Endothelial cell (in vitro differentiated cells): Measurements from ENCODE around the gene IMP4. TPM values are rescaled to one million over a fixed set of nuclear protein-coding genes. Genes with fewer than 3 reads are reported as not detected.

ENCODE experiments used
- DNase-seq: peaks from one replicate; pipeline ENCODE4 v3.0.0; 2021; ENCODE audit warnings: low spot score
- H3K27ac Mint-ChIP-seq: one replicate; pipeline ENCODE4 v1.8.0; 2021; ENCODE audit warnings: mixed read lengths, inconsistent platforms; ENCODE audit not compliant: unreplicated experiment
- H3K27me3 Mint-ChIP-seq: one replicate; pipeline ENCODE4 v1.8.0; 2021; ENCODE audit warnings: mild to moderate bottlenecking, moderate library complexity, mixed read lengths, inconsistent platforms; ENCODE audit not compliant: unreplicated experiment
- H3K36me3 Mint-ChIP-seq: one replicate; pipeline ENCODE4 v1.8.0; 2021; ENCODE audit warnings: mild to moderate bottlenecking, low read depth, mixed read lengths, inconsistent platforms; ENCODE audit not compliant: unreplicated experiment
- H3K4me1 Mint-ChIP-seq: one replicate; pipeline ENCODE4 v1.8.0; 2021; ENCODE audit warnings: mild to moderate bottlenecking, mixed read lengths, inconsistent platforms; ENCODE audit not compliant: unreplicated experiment
- H3K4me3 Mint-ChIP-seq: one replicate; pipeline ENCODE4 v1.8.0; 2021; ENCODE audit warnings: mild to moderate bottlenecking, mixed read lengths, inconsistent platforms; ENCODE audit not compliant: unreplicated experiment
- H3K9me3 Mint-ChIP-seq: one replicate; pipeline ENCODE4 v1.8.0; 2021; ENCODE audit warnings: mixed read lengths, inconsistent platforms; ENCODE audit not compliant: unreplicated experiment
- total RNA-seq: library from RNA; stranded (reverse); fragmentation: NEBNext Ultra II Directional; extraction: Animal tissue kit (Norgen Biotek cat#: 25700); gene quantifications from one replicate; pipeline ENCODE4 v1.2.1, GENCODE V29; 2021; ENCODE audit not compliant: unreplicated experiment
- TF ChIP-seq, protein P1 (sequence below): fragments of 200-600 bp; sonication (generic); IDR thresholded peaks from one replicate; pipeline ENCODE4 v1.5.0; 2021; ENCODE audit warnings: antibody characterized with exemption; ENCODE audit not compliant: unreplicated experiment

The IMP4 gene
- total RNA-seq, 1 donor from 2014 or later = 32.8 TPM

DNA sequence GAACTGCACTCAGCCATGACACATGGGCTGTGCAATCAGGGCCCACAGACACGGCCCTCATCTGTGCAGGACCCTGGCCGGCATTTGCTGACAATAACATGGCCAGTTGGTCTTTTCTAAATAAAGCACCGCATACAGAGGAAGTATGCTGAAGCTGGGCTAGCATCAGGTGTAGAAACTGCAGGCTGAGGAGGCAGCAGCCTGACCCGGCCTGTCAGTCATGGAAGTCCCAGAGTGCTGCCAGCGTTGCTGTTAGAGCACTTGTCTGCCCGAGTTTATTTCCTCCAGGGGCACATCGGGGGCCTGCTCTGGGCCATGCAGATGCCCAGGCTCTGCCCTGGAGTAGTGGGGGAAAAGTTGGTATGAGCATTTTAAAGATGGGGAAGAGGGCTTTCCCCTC, 9.0 kb downstream of the IMP4 start:
- Mint-ChIP-seq H3K4me3 (no peak overlapping the region), H3K4me1 (peaks cover 22% of the 10 kb centered on the region), H3K27me3 (peaks cover 14% of the 10 kb centered on the region), H3K9me3 (no peaks in the 10 kb centered on the region), H3K36me3 (peaks cover 18% of the 10 kb centered on the region), H3K27ac (no peak overlapping the region)
- DNase-seq = no peak
- TF ChIP-seq, protein P1, sequence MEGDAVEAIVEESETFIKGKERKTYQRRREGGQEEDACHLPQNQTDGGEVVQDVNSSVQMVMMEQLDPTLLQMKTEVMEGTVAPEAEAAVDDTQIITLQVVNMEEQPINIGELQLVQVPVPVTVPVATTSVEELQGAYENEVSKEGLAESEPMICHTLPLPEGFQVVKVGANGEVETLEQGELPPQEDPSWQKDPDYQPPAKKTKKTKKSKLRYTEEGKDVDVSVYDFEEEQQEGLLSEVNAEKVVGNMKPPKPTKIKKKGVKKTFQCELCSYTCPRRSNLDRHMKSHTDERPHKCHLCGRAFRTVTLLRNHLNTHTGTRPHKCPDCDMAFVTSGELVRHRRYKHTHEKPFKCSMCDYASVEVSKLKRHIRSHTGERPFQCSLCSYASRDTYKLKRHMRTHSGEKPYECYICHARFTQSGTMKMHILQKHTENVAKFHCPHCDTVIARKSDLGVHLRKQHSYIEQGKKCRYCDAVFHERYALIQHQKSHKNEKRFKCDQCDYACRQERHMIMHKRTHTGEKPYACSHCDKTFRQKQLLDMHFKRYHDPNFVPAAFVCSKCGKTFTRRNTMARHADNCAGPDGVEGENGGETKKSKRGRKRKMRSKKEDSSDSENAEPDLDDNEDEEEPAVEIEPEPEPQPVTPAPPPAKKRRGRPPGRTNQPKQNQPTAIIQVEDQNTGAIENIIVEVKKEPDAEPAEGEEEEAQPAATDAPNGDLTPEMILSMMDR = no peak

DNA sequence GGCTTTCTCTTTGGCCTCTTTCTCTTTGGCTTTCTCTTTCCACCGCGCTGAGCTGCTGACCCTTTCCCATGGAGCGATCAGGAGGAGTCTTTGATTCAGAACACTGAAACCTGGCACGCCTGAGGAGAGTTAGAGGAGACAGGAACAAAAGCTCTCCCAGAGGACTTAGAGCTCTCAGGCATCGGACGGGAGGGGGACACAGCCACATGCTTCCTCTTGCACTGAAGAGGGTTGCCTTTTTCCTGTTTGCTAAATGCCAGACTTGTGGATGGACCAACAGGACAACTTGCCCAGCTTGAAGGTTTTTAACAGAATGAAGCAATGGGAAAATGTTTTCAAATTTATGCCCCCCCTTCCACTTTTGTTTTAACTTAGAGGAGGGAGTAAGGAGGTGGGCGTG, 9.5 kb downstream of the IMP4 start:
- DNase-seq = no peak
- Mint-ChIP-seq H3K9me3 (no peaks in the 10 kb centered on the region), H3K4me1 (peaks cover 22% of the 10 kb centered on the region), H3K27me3 (peaks cover 16% of the 10 kb centered on the region), H3K27ac (peak overlapping the region; percentile 70), H3K4me3 (peak overlapping the region; percentile 37), H3K36me3 (peaks cover 13% of the 10 kb centered on the region)
- TF ChIP-seq, protein P1 = no peak

DNA sequence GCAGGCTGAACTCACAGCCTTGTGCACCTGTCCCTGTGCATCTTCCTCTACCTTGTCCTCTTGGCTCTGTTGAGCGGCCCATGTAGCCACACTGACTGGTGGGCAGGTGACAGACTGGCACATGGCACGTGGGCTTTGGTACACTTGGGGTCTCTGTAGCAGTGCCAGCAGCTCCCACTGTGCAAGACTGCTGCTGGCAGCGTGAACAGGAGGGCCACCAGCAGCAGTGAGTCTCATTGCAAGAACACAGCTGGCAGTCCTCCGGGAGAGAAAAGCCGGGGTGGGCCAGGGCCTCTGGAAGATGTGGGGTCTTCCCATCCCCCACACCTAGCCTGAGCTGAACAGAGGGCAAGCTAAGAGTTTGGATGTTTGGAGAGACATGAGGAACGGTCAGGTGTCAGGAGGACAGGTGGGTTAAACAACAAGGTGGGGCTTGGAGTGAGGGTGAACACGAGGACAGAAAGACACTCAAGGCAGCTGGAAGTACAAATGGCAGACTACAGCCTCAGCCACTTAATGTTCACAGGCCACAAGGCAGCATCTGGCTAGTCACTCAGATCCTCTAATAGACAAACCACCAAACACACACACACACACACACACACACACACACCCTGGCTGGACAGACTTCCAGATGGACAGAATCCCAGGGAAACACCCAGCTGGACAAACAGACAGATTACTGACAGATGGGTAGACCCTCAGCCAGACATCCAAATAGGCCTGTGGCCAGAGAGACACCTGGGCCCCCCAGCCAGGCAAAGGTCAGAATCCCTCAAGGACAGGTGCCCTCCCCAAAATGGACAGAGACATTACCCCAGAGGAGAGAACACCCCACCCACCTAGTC, 10.8 kb downstream of the IMP4 start:
- Mint-ChIP-seq H3K4me1 (peaks cover 22% of the 10 kb centered on the region), H3K27me3 (peaks cover 16% of the 10 kb centered on the region), H3K36me3 (no peaks in the 10 kb centered on the region), H3K27ac (no peak overlapping the region), H3K9me3 (no peaks in the 10 kb centered on the region), H3K4me3 (peak overlapping the region; percentile 31)
- TF ChIP-seq, protein P1 = no peak
- DNase-seq = no peak

DNA sequence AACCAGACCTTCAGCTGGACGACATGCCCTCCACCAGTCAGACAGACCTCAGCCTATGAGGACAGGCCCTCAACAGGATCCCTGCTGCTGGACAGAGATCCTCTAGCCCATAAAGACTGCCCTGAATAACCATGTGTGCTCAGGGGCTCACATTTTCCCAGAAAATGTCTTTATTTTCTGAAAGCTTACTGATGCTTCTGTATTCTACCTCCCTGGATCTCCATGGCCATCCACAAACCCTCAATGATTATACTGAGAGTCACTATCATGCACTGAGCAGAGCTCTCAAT, 11.4 kb downstream of the IMP4 start:
- Mint-ChIP-seq H3K36me3 (no peaks in the 10 kb centered on the region), H3K27ac (no peak overlapping the region), H3K4me3 (no peak overlapping the region), H3K4me1 (peaks cover 22% of the 10 kb centered on the region), H3K9me3 (no peaks in the 10 kb centered on the region), H3K27me3 (peaks cover 16% of the 10 kb centered on the region)
- TF ChIP-seq, protein P1 = no peak
- no peak for DNase-seq

DNA sequence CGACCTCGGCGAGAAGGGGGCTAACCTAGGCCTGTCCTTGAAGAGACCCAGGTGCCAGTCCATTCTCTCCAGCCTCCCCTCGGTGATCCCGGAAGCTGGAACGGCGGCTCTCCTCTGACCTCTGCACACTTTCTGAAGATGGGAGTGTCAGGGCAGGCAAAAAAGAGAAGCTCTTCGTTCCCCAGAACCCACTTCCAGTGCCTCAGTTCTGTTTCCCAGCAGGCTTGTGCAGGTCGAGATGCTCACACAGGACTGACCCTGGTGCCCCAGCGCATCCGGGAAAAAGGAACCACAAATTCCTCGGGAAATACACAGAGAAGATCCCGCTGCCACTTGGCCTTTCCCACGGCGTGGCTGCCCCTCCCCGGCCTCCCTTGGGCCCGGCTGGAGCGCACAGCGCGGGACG, 12.5 kb downstream of the IMP4 start:
- Mint-ChIP-seq H3K4me3 (peak overlapping the region; percentile 86), H3K4me1 (peaks cover 26% of the 10 kb centered on the region), H3K27me3 (peaks cover 19% of the 10 kb centered on the region), H3K9me3 (no peaks in the 10 kb centered on the region), H3K27ac (no peak overlapping the region), H3K36me3 (peaks cover 4% of the 10 kb centered on the region)
- TF ChIP-seq, protein P1 = no peak
- no peak for DNase-seq
